ENCODE results near the gene PDE6A.

The PDE6A gene

DNA sequence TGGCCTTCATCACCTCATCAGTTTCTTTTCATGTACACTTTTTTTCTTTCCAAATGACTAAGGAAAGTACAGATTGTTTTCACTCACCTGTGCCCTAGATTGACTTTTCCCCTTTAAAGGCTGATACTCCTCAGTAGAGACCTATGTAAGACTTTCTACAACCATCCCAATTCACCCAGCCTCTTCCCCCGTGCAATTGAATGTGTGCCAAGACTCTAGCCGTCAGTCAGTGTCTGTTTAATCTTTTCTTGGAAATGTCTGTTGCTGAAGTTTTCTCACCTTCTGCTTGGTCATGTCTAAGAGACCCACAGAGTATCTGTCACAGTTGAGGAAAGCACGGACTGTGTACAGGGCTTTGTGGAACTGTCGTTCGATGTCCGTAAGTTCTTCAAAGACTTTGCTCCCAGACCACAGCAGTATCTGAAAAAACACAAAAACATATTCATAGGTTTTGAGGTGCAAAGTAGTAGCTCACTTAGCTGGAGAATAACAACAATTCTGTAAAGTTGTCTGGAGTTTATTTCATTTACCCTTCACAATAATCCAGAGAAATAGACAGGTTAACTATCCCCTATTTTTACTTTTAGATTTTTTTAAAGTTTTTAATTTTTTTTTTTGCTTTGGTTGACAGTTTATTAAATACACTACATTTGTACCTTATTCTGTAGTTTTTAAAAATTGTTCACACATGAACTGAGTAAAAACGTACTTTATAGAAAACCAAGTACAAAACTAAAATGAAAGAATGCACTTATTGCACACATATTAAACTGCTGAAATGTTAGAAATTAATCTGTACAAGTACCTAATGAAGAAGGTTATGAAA is 13.6 kb downstream of the PDE6A start:
- DNase-seq (ENCODE audit: low spot score) = no peak

- DNase-seq (ENCODE audit: low spot score) = no peak
These were observed 14.4 kb downstream of the PDE6A start for GRCh38 chr5:149930043-149930748.

- no peak for DNase-seq (ENCODE audit: low spot score)
These were observed 20.1 kb downstream of the PDE6A start for GRCh38 chr5:149924486-149924885.

DNA sequence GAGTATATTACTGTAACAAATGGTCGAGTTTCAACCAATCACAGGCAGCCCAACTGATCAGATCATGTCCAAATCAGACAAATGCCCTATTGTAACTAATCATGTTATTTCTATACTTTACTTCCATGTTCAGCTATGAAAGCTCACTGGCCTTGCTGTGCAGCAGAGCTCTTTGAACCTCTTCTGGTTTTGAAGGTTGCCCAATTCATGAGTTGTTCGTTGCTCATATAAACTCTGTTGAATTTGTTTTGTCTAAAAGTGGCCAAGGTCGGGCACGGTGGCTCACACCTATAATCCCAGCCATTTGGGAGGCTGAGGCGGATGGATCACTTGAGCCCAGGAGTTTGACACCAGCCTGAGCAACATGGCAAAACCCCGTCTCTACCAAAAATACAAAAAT is 21.6 kb downstream of the PDE6A start:
- no peak for DNase-seq (ENCODE audit: low spot score)

DNA sequence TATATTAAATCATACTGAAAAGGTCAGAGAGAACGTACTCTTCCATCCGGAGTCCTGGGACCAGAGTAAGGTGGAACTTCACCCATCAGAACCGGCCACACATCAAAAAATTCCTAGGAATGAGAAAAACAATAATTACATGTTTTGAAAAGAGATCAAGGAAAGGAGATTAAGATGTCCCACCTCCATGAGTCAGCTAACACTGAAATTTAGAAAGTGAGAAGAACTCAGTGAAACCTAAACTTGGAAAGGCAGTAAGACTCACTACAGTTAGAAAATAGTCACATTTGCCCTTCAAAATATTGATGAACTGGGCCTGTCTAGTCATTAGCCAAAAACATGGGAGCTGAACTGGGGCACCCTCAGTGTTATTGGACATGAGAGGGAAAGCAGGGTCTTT is 23.0 kb downstream of the PDE6A start:
- no peak for DNase-seq (ENCODE audit: low spot score)

DNA sequence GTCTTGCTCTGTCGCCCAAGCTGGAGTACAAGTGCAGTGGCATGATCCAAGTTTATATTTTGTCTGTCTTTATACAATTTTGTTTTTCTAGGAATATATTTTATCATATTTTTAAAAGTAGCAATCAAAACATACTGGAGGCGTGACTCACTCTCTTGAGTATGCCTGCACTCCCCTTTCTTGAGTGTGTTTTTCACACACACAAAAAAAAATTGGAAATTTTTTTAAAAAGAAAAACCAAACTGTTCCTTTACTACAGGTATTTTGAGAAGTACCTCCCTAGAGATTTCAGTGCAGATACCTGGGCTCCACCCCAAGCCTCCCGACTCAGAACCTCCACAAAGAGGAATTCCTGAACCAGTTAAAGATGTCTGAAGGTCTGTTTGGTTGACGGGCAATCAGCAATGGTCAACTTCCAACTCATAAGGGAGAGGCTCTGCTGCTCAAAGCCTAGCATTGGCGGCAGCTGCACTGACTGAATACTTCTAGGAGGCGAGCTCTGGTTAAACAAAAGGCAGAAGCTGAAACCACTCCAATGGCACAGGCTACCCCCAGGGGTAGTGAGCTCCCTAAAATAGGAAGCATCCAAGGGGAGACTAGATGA is 27.4 kb downstream of the PDE6A start:
- DNase-seq (ENCODE audit: low spot score) = no peak

DNA sequence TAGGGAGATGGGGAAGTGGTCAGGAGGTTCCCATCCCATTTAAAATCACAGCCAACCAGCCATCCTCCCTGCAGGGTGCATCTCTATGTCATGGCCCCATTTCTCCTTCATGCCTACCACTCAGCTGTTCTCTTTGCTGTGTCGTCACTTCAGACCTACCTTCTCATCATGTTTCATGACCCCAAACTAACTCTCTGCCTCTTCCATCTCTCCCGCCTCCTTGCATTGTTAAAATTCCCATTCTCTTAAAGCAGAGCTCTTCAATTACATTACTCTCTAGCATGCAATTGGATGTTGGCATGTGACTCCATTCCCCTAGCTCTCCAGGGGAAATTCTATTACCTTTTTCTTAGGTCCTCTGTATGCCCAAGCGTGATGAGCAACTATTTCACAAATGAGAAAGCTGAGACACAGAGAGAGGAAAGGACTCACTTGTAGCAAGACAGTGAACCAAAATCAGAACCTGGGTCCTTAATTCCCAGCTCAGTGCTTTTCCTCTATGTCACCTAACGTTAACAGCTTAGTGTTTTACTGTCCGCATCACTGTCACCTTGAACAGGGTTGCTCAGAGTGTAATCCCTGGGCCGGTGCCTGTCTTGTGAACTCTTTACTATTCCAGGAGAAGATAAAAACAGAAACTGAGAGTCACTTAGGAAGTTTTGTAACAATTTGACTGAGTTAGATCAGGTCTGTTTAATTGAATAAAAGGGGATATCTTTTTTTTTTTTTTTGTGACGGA is 28.1 kb downstream of the PDE6A start:
- DNase-seq (ENCODE audit: low spot score) = no peak

DNA sequence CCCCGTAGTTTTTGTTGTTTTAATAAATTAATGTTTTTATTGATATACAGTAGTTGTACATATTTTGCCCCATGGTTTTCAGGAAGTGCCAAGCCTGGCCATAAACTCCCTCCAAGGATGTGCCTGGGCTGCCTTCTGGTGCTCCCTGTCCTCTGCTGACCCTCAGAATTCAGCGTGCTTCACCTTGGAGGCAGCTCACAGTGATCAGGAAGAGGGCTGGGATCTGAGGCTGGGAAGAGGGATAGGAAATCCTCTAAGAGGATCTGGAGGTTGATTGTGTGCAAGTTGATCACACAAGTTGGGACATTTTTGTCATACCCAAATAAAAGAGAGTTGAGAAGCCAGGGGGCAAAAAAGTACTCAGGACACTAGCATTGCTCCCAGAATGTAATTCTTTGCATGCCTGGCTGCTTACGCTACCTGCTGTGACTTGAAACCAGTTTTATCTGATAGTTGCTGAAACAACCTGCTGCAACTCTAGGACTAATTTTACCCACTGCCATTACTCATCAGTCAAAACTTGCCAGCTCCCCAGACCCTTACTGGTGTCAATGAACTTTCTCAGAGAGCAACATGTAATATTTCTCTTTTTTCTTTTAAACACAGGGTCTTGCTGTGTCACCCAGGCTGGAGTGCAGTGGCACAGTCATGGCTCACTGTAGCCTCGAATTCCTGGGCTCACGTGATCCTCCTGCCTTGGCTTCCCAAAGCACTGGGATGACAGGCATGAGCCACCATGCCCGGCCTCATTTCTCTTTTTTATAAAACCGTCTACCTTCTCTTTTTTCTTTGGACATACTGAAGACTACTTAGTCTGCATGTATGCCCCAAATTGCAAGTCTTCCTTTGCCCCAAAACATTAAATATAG is 29.0 kb downstream of the PDE6A start:
- DNase-seq (ENCODE audit: low spot score) = no peak

- no peak for DNase-seq (ENCODE audit: low spot score)
These were observed 30.9 kb downstream of the PDE6A start for GRCh38 chr5:149913436-149914419.

DNA sequence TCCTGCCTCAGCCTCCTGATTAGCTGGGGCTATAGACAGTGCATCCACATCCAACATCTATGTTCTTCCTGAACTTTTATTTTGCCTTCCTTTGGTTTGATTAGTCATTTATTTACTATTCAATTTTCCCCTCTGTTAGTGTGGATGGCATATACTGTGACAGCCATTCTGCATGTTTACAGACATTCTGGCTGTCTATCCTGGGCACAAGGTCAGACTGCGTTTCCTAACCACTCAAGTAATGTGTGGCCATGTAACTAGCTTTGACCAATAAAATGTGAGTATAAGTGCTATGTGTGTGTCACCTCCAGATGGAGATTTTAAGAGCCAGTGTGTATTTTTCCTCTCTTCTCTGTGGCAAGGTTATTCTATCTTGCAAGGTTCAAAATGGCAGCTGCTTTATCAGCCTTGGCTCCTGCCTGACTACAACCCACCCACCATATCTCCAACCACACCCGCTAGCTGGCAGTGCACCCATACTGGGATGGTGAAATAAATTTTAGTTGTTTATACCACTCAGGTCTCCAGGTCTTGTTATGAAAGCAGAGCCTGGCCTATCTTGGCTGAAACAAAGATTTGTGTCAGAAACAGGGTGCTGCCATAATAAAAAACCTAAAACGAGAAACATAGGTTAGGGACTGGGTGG is 32.2 kb downstream of the PDE6A start:
- DNase-seq (ENCODE audit: low spot score) = no peak

DNA sequence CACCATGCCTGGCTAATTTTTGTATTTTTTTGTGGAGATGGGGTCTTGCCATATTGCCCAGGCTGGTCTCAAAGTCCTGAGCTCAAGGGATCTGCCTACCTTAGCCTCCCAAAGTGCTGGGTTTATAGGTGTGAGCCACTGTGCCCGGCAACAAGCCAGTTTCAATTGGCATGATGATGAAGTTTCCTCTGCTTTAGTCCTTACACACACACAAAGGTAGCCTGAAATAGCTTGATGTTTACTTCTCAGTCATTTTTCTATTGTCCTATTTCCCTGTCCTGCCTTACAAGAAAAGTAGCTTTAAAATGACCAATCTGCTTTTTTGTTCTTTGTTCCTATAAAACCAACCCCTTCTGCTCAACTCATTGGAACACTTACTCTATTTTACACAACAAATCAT is 33.6 kb downstream of the PDE6A start:
- DNase-seq (ENCODE audit: low spot score) = no peak

GRCh38 chr5:149907828-149908227 is 36.8 kb downstream of the PDE6A start:
- DNase-seq (ENCODE audit: low spot score) = no peak

DNA sequence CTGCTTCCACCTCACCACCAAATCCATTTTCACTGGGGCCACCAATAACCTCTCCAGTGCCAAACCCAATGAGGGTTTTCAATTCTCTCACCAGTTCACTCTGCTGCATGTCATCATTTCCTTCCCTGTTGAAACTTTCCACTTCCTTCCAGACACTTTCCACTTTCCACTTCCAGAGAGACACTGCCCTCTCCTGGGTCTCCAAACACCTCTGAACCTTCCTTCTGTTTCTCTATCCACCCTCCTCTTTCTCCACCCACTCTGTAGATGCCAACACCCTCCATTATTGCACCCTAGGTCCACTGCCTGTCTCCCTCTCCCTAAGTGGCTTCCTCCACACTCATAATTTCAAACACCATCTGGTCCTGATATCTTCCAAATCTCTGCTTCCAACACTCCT is 39.6 kb downstream of the PDE6A start:
- no peak for DNase-seq (ENCODE audit: low spot score)

- DNase-seq (ENCODE audit: low spot score) = no peak
These were observed 40.2 kb downstream of the PDE6A start for GRCh38 chr5:149904293-149904886.

- DNase-seq (ENCODE audit: low spot score) = no peak
These were observed 41.2 kb downstream of the PDE6A start for GRCh38 chr5:149903404-149903803.

DNA sequence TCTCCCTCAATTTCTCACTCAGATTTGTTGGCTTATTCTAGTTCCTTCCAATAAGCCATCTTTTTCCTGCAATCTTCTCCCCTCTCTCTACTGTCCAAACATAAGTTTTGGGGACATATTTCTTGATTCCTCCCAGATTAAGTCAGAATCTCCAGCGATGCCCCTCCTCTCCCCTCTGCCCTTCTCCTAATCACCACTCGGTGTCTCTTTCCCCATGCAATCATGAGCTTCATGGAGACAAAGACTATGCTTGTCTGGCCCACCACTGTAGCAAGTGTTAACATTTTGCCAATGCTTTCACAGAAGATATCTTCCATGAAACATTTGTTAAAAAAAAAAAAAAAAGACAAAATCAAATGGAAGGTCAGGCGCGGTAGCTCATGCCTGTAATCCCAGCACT is 42.4 kb downstream of the PDE6A start:
- DNase-seq (ENCODE audit: low spot score) = no peak

DNA sequence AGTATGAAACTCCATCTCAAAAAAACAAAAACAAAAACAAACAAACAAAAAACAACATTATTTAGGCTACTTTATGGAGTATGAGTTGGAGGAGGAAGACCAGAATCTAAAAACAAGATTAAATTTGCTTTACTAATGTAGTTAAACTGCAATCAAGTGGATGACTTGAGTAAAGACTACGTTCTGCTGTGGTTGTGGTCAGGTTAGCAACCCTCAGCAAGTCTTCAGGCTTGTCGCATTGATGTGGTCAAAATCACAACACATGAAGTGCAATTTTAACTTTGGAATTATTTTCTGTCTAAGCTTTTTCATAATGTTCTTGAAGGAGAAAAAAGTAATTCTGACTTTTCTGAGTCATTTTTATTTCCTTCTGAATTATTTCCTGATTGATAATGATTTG is 43.1 kb downstream of the PDE6A start:
- DNase-seq (ENCODE audit: low spot score) = no peak

DNA sequence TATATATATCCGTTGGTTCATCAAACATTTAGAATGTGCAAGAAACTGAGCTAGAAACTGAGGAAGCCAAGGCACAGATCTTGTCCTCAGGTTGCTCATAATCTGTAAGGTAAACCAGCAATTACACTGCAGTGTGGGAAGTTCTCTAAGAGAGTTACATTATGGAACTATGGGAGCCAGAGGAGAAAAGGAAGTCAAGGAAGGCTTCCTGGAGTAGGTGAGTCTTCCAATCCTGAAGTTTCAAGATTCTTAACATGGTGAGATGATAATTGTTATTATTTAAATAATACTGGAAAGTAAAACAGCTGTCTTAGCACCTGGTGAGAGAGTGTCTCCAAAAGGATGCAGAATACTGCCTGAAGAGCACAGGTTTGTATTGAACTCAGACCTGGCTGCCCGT is 44.2 kb downstream of the PDE6A start:
- DNase-seq (ENCODE audit: low spot score) = no peak

GRCh38 chr5:149898811-149899210 is 45.8 kb downstream of the PDE6A start:
- DNase-seq (ENCODE audit: low spot score) = no peak
